HG03066 (cell line): ENCODE data around the gene NRARP.

ENCODE experiments used
- ATAC-seq: cut with Tn5 transposase; IDR thresholded peaks from one replicate; pipeline ENCODE4 v1.9.1; 2021; ENCODE audit warnings: low read depth; ENCODE audit not compliant: unreplicated experiment

The NRARP gene

GRCh38 chr9:137323531-137324331, 21.7 kb upstream of the NRARP start:
- no peak for ATAC-seq

DNA sequence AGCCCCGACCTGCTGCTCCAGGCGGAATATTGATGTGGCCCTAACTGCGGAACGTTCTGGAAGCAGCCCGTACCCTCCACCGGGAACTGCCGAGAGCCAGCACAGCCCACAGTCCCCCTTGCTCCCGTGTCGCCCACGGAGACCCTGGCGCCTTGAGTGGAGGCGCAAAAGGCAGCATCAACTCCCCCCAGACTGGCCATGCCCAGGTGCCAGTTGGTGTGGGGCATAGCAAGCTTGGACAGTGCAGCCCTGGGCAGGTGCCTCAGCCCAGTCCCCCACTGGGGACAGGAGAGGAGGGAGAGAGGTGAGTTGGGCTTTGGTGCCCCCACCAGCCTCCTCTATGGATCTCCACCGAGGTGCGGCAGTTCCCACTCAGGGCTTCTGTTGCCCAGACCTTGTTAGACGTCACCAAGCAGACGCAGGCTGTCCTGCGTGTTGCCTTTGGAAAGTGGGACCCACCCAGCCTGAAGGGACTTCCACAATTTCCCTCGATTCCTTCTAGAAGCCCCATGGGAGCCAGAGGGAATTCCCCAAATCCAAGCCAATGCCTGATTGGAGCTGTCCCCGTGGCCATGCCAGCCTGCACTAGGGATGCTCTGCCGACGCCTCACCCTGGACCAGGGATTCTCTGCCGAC, 19.8 kb upstream of the NRARP start:
- ATAC-seq, result no peak

- no peak for ATAC-seq
Measured at GRCh38 chr9:137320555-137321384, 18.7 kb upstream of the NRARP start.

- no peak for ATAC-seq
Measured at GRCh38 chr9:137319739-137320551, 17.9 kb upstream of the NRARP start.

GRCh38 chr9:137319011-137319738, 17.1 kb upstream of the NRARP start:
- no peak for ATAC-seq

DNA sequence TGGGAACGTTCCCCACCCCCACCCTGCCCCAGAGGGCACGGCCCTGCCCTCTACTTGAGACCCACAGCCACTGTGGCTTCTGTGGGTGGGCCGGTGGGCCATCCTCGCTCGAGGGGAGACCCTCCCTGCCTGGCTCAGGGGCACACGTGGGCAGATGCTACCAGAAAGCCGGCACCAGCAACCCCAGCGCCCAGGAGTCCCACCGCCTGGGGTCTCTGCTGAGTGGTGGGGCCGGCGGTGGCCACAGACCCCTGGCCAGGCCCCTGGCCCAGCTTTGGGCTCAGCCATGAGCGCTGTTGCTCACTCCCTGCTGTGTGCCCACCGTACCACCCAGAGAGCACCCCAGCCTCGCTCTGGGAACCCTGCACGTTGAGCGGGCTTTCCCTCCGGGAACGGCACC, 16.5 kb upstream of the NRARP start:
- ATAC-seq, result no peak

- no peak for ATAC-seq
Measured at GRCh38 chr9:137317718-137318511, 15.8 kb upstream of the NRARP start.

DNA sequence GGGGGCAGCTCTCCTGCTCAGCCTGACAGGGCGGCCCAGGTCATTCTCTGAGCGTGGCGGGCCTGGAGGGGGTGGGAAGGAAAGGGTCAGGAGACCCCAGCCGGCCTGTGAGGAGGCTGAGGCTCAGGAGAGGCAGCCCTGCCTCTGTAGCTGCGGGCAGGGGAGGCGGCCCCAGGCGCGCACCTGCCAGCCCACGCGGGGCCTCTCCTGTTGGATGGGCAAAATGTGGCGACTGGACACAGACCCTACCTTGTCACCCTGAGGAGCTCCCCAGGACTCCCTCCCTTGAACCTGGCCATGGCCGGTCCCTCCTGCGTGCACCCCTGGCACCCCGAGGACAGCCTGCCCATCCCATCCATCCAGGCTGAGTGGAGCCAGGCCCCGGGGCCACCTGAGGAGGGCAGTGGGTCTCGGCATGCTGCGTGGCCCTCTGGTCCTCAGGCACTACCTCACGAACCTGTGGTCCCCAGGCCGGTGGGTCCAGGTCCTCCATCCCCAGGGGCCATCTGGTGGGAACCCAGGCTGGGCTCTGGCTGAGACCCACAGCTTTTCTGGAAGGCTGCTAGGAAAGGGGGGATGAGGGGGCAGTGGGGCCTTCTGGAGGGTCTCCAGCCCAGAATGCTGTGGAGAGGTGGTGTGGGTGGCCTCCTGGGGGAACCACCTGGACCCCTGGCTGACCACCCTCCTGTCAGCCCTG, 15.1 kb upstream of the NRARP start:
- ATAC-seq, result no peak

GRCh38 chr9:137316012-137316981, 14.2 kb upstream of the NRARP start:
- ATAC-seq, result no peak

DNA sequence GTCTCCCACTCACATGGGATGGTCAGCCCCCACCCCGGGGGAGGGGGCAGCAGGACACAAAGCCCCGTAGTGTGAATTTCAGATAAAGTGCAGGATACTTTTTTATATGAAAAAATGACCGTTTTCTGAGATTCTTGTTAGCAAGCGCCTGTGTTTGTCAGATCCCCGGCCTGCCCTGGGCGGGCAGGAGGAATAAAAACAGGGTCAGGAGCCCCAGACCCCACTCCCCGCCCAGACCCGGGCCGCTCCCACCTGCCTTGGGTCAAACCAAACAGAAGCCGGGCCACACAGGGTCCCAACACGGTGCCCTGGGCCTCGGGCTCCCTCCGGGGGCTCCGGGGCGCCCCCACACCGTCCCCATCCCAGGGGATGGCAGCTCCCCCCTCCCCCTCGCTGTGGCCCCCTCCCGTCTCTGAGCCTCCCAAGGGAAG, 13.5 kb upstream of the NRARP start:
- no peak for ATAC-seq

- ATAC-seq, result no peak
Measured at GRCh38 chr9:137314561-137315560, 12.8 kb upstream of the NRARP start.

- ATAC-seq, result no peak
Measured at GRCh38 chr9:137313956-137314560, 12.0 kb upstream of the NRARP start.

GRCh38 chr9:137313326-137313936, 11.4 kb upstream of the NRARP start:
- ATAC-seq, result no peak

DNA sequence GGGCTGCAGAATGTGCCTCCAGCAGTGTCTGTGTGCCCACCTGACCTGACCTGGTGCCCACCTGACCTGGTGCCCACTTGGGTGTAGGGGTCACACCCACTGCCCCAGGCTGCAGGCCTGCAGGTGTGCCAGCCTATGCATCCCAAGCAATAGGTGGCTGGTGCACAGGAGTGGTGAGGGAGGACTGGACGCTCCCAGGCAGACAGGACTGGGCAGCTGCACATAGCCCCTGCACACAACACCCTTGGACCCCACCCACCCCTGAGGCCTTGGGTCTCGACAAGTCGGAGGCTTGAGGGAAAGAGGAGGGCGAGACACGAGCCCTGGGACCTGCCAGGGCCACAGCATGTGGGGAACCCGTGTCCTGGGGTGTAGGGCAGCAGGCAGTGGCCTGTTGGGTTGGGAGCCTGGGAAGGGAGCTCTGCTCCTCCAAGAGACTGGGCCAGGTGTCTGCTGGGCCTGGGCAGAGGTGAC, 10.8 kb upstream of the NRARP start:
- ATAC-seq, result no peak
